Left ventricle myocardium superior (tissue), 1 donor: ENCODE data around the gene AIDA. TPM values are rescaled to one million over a fixed set of nuclear protein-coding genes. Genes with fewer than 3 reads are reported as not detected.

Source experiments
- ATAC-seq: fragments of 200-7000 bp; cut with Tn5 transposase; one replicate; pipeline ENCODE4 v1.9.1; 2020; ENCODE audit warnings: mild to moderate bottlenecking, moderate library complexity
- DNase-seq: peaks from one replicate; pipeline ENCODE4 v3.0.0-alpha.2; 2020
- intact Hi-C: fragments of 100-400 bp; cut with micrococcal nuclease; formaldehyde crosslinking; loops from one replicate; pipeline ENCODE4 v1.11.0; 2022
- total RNA-seq: library from RNA; stranded (reverse); fragmentation: NEBNext Ultra II Directional; extraction: Animal tissue kit (Norgen Biotek cat#: 25700); gene quantifications from one replicate; pipeline ENCODE4 v1.2.1, GENCODE V29; 2021
- donor health status: DM: no; HTN: yes; CAD: no; lungs with severe emphysema.

The AIDA gene
- total RNA-seq, 1 donor from 2014 or later = 52.7 TPM

DNA sequence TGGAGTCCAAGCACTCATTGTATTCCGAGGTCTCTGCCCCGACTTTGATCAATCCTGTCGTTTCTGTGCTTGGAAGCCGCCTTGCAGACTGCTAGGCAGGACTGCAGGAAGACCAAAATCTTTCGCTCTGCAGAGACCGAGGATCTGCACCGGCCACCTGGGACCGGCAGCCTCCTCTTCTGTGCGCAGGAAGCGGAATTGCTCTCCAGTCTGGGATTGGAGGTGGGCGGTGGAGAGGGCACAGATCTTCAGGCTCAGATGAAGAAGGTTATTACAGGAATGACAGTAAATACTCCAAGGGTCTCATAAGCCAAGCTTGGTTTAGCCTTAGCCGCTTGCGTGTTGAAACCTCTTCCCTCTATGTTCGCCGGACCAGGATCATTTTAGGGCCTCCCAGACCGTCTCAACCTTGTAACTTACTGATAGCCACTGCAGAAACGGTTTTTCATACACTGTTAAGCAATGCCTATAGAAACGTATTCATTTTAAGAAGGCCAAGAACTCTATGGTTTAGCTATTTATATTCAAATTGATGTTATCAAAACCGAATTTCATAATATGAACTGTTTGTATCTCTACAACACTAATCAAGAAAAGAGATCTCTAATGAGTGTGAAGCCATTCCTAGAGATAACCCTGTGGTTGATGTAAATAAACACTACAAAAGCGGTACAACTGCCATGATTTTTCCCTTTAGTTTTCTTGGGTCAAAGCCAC lies 93.3 kb downstream of the AIDA start:
- intact Hi-C loops = no loop called here
- DNase-seq = peak; percentile 42
- ATAC-seq = peak; percentile 28

Other genes with a start within 250 kb of the AIDA start
- not detected for gene HHIPL2, start 164.4 kb downstream of the AIDA start, total RNA-seq
- 2.6 TPM for gene TAF1A, start 122.6 kb downstream of the AIDA start, total RNA-seq
- gene MIA3, start 94.4 kb downstream of the AIDA start, total RNA-seq = 65.5 TPM
- 25.4 TPM for gene BROX, start 73 bp upstream of the AIDA start, total RNA-seq
- gene FAM177B, start 24.7 kb upstream of the AIDA start, total RNA-seq = not detected
- 6.4 TPM for gene DISP1, start 102.5 kb upstream of the AIDA start, total RNA-seq